ENCODE data around the gene LPP. TPM values are rescaled to one million over a fixed set of nuclear protein-coding genes. Genes with fewer than 3 reads are reported as not detected.

LPP gene
- total RNA-seq, 2 donors from 2014 or later, result 1,601 to 1,705 TPM

- intact Hi-C loops (cut with DNase I), result no loop called here
- no peak for DNase-seq (ENCODE audit: low spot score)
These were observed 759.1 kb downstream of the LPP start for GRCh38 chr3:188913084-188913483.

- DNase-seq (ENCODE audit: low spot score), result no peak
- intact Hi-C loops (cut with DNase I), result no loop called here
These were observed 760.6 kb downstream of the LPP start for GRCh38 chr3:188914552-188914951.

GRCh38 chr3:188915127-188915526 is 761.2 kb downstream of the LPP start:
- intact Hi-C loops (cut with DNase I), result no loop called here
- DNase-seq (ENCODE audit: low spot score), result no peak

- intact Hi-C loops (cut with DNase I), result no loop called here
- no peak for DNase-seq (ENCODE audit: low spot score)
These were observed 763.0 kb downstream of the LPP start for GRCh38 chr3:188916934-188917401.

GRCh38 chr3:188918093-188918492 is 764.1 kb downstream of the LPP start:
- intact Hi-C loops (cut with DNase I), result no loop called here
- no peak for DNase-seq (ENCODE audit: low spot score)

GRCh38 chr3:188923671-188924070 is 769.7 kb downstream of the LPP start:
- intact Hi-C loops (cut with DNase I), result no loop called here
- DNase-seq (ENCODE audit: low spot score), result no peak

GRCh38 chr3:188925376-188925775 is 771.4 kb downstream of the LPP start:
- DNase-seq (ENCODE audit: low spot score), result no peak
- intact Hi-C loops (cut with DNase I), result no loop called here

- intact Hi-C loops (cut with DNase I), result no loop called here
- DNase-seq (ENCODE audit: low spot score), result no peak
These were observed 772.2 kb downstream of the LPP start for GRCh38 chr3:188926111-188926510.

GRCh38 chr3:188926741-188927511 is 773.0 kb downstream of the LPP start:
- intact Hi-C loops (cut with DNase I), result no loop called here
- DNase-seq (ENCODE audit: low spot score), result no peak

- intact Hi-C loops (cut with DNase I), result no loop called here
- no peak for DNase-seq (ENCODE audit: low spot score)
These were observed 774.0 kb downstream of the LPP start for GRCh38 chr3:188927971-188928370.

GRCh38 chr3:188929137-188929536 is 775.2 kb downstream of the LPP start:
- intact Hi-C loops (cut with DNase I), result no loop called here

GRCh38 chr3:188931036-188931435 is 777.1 kb downstream of the LPP start:
- intact Hi-C loops (cut with DNase I), result no loop called here

More at GRCh38 chr3:188929137-188929536, 775.2 kb downstream of the LPP start:
- DNase-seq (ENCODE audit: low spot score), result no peak

GRCh38 chr3:188931531-188931930 is 777.6 kb downstream of the LPP start:
- no peak for DNase-seq (ENCODE audit: low spot score)
- intact Hi-C loops (cut with DNase I), result no loop called here

More at GRCh38 chr3:188931036-188931435, 777.1 kb downstream of the LPP start:
- DNase-seq (ENCODE audit: low spot score), result no peak

- no peak for DNase-seq (ENCODE audit: low spot score)
- intact Hi-C loops (cut with DNase I), result no loop called here
These were observed 781.0 kb downstream of the LPP start for GRCh38 chr3:188934989-188935388.

GRCh38 chr3:188936597-188937107 is 782.7 kb downstream of the LPP start:
- intact Hi-C loops (cut with DNase I), result no loop called here
- no peak for DNase-seq (ENCODE audit: low spot score)

- DNase-seq (ENCODE audit: low spot score), result no peak
- intact Hi-C loops (cut with DNase I), result no loop called here
These were observed 783.4 kb downstream of the LPP start for GRCh38 chr3:188937389-188937788.

GRCh38 chr3:188938999-188939398 is 785.0 kb downstream of the LPP start:
- intact Hi-C loops (cut with DNase I), result no loop called here
- DNase-seq (ENCODE audit: low spot score), result no peak

GRCh38 chr3:188939814-188940572 is 786.0 kb downstream of the LPP start:
- no peak for DNase-seq (ENCODE audit: low spot score)
- intact Hi-C loops (cut with DNase I), result loop anchor here (5.0 to 10.0 kb wide), 3 partner anchors 38 to 655 kb away; no protein-coding TSS in a partner anchor

Measured in posterior vena cava (tissue), 2 donors.